HepG2 (cell line): ENCODE measurements around the gene ATG3. TPM values are rescaled to one million over a fixed set of nuclear protein-coding genes. Genes with fewer than 3 reads are reported as not detected.

Experiments
- ATAC-seq: fragments of 200-7000 bp; cut with Tn5 transposase; 3 replicates; pipeline ENCODE4 v1.9.1; 2020; ENCODE audit warnings: mild to moderate bottlenecking, moderate library complexity
- BruUV-seq: library from RNA; stranded (reverse); fragments of 400-500 nt; replicated peaks from 2 replicates; lab custom pipeline; 2021; lab: Mats Ljungman, UMichigan
- CTCF ChIA-PET: fragments of 300-600 bp; formaldehyde crosslinking; extraction: SDS; loops from one replicate; lab custom pipeline; 2021; ENCODE audit warnings: low total read pairs, inconsistent platforms, low intra/inter-chr PET ratio; lab: Yijun Ruan, JAX
- POLR2A ChIA-PET: fragments of 350-600 bp; sonication (Branson Sonifier 250); formaldehyde crosslinking; loops from one replicate; lab custom pipeline; 2020; ENCODE audit warnings: antibody characterized with exemption, inconsistent platforms; lab: Yijun Ruan, JAX
- DNase-seq: peaks from one replicate; pipeline ENCODE4 v3.0.0-alpha.2; 2015; ENCODE audit warnings: low spot score
- FAIRE-seq: peaks from 3 replicates; lab custom pipeline; 2011; peaks lifted over from hg19 to GRCh38; lab: Jason Lieb, UNC
- H2AFZ ChIP-seq: one replicate; pipeline ENCODE4 v1.6.1; 2011; ENCODE audit warnings: low read length, inconsistent platforms
- H3K27ac ChIP-seq: fragments of 300-600 bp; 3 replicates; pipeline ENCODE4 v1.8.0; 2011; ENCODE audit warnings: mixed run types, mild to moderate bottlenecking, mixed read lengths, low read length, inconsistent platforms; ENCODE audit not compliant: insufficient read depth; ENCODE audit errors: extremely low read length
- H3K27me3 ChIP-seq, 2 experiments: fragments of 200-600 bp in 1 of 2; 2 replicates in 1 of 2; 3 replicates in 1 of 2; pipeline versions ENCODE4 v1.6.0 to v1.8.0; 2011; ENCODE audit warnings: low read length in 2 of 2, mild to moderate bottlenecking in 2 of 2, moderate library complexity in 2 of 2, inconsistent platforms in 1 of 2; ENCODE audit not compliant: insufficient read depth in 2 of 2, control insufficient read depth in 1 of 2
- H3K36me3 ChIP-seq, 2 experiments: fragments of 200-600 bp in 1 of 2; replicated peaks in 1 of 2; 2 replicates in 1 of 2; 3 replicates in 1 of 2; pipeline versions ENCODE4 v1.5.1 to v1.8.0; 2011; ENCODE audit warnings: low read length in 2 of 2, inconsistent platforms in 1 of 2; ENCODE audit not compliant: insufficient read depth in 2 of 2, control insufficient read depth in 1 of 2
- H3K4me1 ChIP-seq: 2 replicates; pipeline ENCODE4 v1.5.1; 2012; ENCODE audit warnings: low read length, inconsistent platforms; ENCODE audit not compliant: insufficient read depth
- H3K4me2 ChIP-seq: 2 replicates; pipeline ENCODE4 v1.6.0; 2011; ENCODE audit warnings: low read depth, low read length, inconsistent platforms
- H3K4me3 ChIP-seq, 3 experiments: fragments of 200-600 bp in 1 of 3; sonication (generic), shearing (Covaris generic) in 1 of 3; replicated peaks in 1 of 3; 2 replicates each; pipeline ENCODE4 v1.5.1; 2011 to 2016; ENCODE audit warnings: low read length in 3 of 3, inconsistent platforms in 2 of 3, low read depth in 2 of 3, mild to moderate bottlenecking in 2 of 3, control low read depth in 1 of 3, mixed read lengths in 1 of 3; ENCODE audit not compliant: insufficient read depth in 1 of 3
- H3K79me2 ChIP-seq: one replicate; pipeline ENCODE4 v1.6.1; 2011; ENCODE audit warnings: low read length, inconsistent platforms; ENCODE audit not compliant: insufficient read depth
- H3K9ac ChIP-seq: 2 replicates; pipeline ENCODE4 v1.6.0; 2011; ENCODE audit warnings: mild to moderate bottlenecking, low read depth, low read length, inconsistent platforms; ENCODE audit not compliant: insufficient read depth
- H3K9me3 ChIP-seq: 2 replicates; pipeline ENCODE4 v1.5.1; 2012; ENCODE audit warnings: mild to moderate bottlenecking, low read length
- H4K20me1 ChIP-seq: 2 replicates; pipeline ENCODE4 v1.6.0; 2011; ENCODE audit warnings: inconsistent platforms, mild to moderate bottlenecking, low read length, moderate library complexity; ENCODE audit not compliant: insufficient read depth
- BRD4 ChIP-seq: sonication (generic); formaldehyde crosslinking; IDR thresholded peaks from 2 replicates; pipeline ENCODE4 v1.4.0; 2020; ENCODE audit warnings: missing genetic modification reagents
- CC2D1A ChIP-seq: sonication (generic); formaldehyde crosslinking; IDR thresholded peaks from 2 replicates; pipeline ENCODE4 v1.8.1; 2023; ENCODE audit warnings: mild to moderate bottlenecking, missing genetic modification reagents
- CCDC6 ChIP-seq: sonication (generic); formaldehyde crosslinking; IDR thresholded peaks from 2 replicates; pipeline ENCODE4 v1.8.1; 2022; ENCODE audit warnings: mild to moderate bottlenecking, missing genetic modification reagents, moderate library complexity
- CHD4 ChIP-seq: fragments of 200-600 bp; sonication (generic); IDR thresholded peaks from 2 replicates; pipeline ENCODE4 v1.7.0; 2017; ENCODE audit warnings: mild to moderate bottlenecking, low read length, borderline replicate concordance
- FOXC1 ChIP-seq: sonication (generic); formaldehyde crosslinking; IDR thresholded peaks from 2 replicates; pipeline ENCODE4 v1.8.0; 2022; ENCODE audit warnings: mild to moderate bottlenecking, missing genetic modification reagents, borderline replicate concordance
- RARA ChIP-seq: IDR thresholded peaks from 2 replicates; pipeline ENCODE4 v1.6.1; 2016; ENCODE audit warnings: missing genetic modification reagents, missing compliant biosample characterization
- RBAK ChIP-seq: sonication (generic); formaldehyde crosslinking; IDR thresholded peaks from 2 replicates; pipeline ENCODE4 v1.5.1; 2020; ENCODE audit warnings: mild to moderate bottlenecking, missing genetic modification reagents
- RCOR2 ChIP-seq: IDR thresholded peaks from 2 replicates; pipeline ENCODE4 v1.6.1; 2016; ENCODE audit warnings: missing biosample characterization, missing genetic modification reagents
- ZNF333 ChIP-seq: sonication (generic); formaldehyde crosslinking; IDR thresholded peaks from 2 replicates; pipeline ENCODE4 v1.4.0; 2020; ENCODE audit warnings: mild to moderate bottlenecking, missing genetic modification reagents, borderline replicate concordance
- ZNF430 ChIP-seq: sonication (generic); formaldehyde crosslinking; IDR thresholded peaks from 2 replicates; pipeline ENCODE4 v1.9.0; 2021; ENCODE audit warnings: mild to moderate bottlenecking, missing genetic modification reagents
- ZNF556 ChIP-seq: sonication (generic); formaldehyde crosslinking; IDR thresholded peaks from 2 replicates; pipeline ENCODE4 v1.4.0; 2020; ENCODE audit warnings: mild to moderate bottlenecking, missing genetic modification reagents, borderline replicate concordance
- ZNF749 ChIP-seq: sonication (generic); formaldehyde crosslinking; IDR thresholded peaks from 2 replicates; pipeline ENCODE4 v1.8.0; 2022; ENCODE audit warnings: mild to moderate bottlenecking, missing genetic modification reagents, moderate library complexity, borderline replicate concordance
- ZNF768 ChIP-seq: sonication (generic); formaldehyde crosslinking; IDR thresholded peaks from 2 replicates; pipeline ENCODE4 v1.4.0; 2020; ENCODE audit warnings: missing genetic modification reagents
- WGBS: methylation state at CpG from one replicate; pipeline ENCODE4 v1.1.6; 2017; ENCODE audit warnings: low lambda C conversion rate; 5-methylcytosine and 5-hydroxymethylcytosine counted together
- in situ Hi-C: cut with HindIII; loops from 2 replicates; pipeline ENCODE4 v1.10.0; 2017; ENCODE audit warnings: low pct_unique_long_range_greater_than_20kb; ENCODE audit not compliant: extremely low pct_ligation_motif_present
- intact Hi-C: fragments of 100-400 bp; cut with micrococcal nuclease; formaldehyde crosslinking; loops from one replicate; pipeline ENCODE4 v1.10.0; 2022; ENCODE audit not compliant: unreplicated experiment
- polyA plus RNA-seq, 8 experiments: library from polyadenylated mRNA; depleted of rRNA in 3 of 8; stranded (reverse) in 7 of 8; unstranded in 1 of 8; fragments of >200 nt; fragmentation: Illumina TruSeq in 4 of 8; extraction: Trizol in 4 of 8; gene quantifications; 2 replicates each; pipeline versions ENCODE4 v1.2.1 to v1.2.3, GENCODE V29; 2011 to 2016; ENCODE audit warnings: low read depth in 4 of 8, missing spikeins in 1 of 8, mixed read lengths in 1 of 8; ENCODE audit not compliant: insufficient read depth in 1 of 8
- total RNA-seq, 5 experiments: library from RNA; depleted of rRNA; stranded (reverse); fragments of >200 nt; fragmentation: Illumina TruSeq; extraction: Trizol; gene quantifications; 2 replicates each; pipeline ENCODE4 v1.2.3, GENCODE V29; 2016; ENCODE audit warnings: low read depth in 1 of 5
- TF ChIP-seq, protein P1 (sequence below): sonication (generic); formaldehyde crosslinking; IDR thresholded peaks from 2 replicates; pipeline ENCODE4 v1.4.0; 2020; ENCODE audit warnings: missing genetic modification reagents
- TF ChIP-seq, protein P2 (sequence below): sonication (generic); formaldehyde crosslinking; IDR thresholded peaks from 2 replicates; pipeline ENCODE4 v1.5.0; 2020; ENCODE audit warnings: missing genetic modification reagents

ATG3 gene
- total and polyA plus RNA-seq, 2 of the 13 experiments (the other 11 are each of a cell fraction or from before 2014, with no cell fraction given): 19.6 to 34.8 TPM

DNA sequence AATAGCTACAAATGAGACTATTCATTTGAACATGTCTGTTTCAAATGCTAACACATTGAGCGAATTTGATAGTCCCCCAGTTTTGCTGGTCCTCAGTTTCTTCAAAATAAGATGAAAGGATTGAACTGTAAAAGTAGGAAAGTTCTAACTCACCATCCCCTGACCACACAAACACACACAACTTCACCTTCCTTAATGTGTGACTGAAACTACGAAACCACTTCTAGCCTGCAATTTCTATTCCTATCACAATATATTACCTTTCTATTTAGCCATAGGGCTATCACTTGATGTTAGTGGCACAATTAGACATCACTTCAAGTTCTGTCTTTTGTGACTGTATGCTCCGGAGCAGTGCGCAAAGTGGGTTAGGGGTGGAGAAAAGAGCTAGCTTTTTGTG lies 77.4 kb downstream of the ATG3 start:
- Histone ChIP-seq H3K27me3 (no peaks in the 10 kb centered on the region; a peak in 1 of 5 replicates), H3K9me3 (no peaks in the 10 kb centered on the region), H2AFZ (no peak overlapping the region), H3K79me2 (no peaks in the 10 kb centered on the region), H3K36me3 (no peaks in the 10 kb centered on the region), H3K27ac (no peak overlapping the region), H3K4me1 (no peaks in the 10 kb centered on the region), H4K20me1 (no peaks in the 10 kb centered on the region), H3K9ac (no peak overlapping the region), H3K4me3 (no peak overlapping the region), H3K4me2 (no peak overlapping the region)
- ATAC-seq (no peak), DNase-seq (no peak), FAIRE-seq (no peak)
- TF ChIP-seq, protein P1, sequence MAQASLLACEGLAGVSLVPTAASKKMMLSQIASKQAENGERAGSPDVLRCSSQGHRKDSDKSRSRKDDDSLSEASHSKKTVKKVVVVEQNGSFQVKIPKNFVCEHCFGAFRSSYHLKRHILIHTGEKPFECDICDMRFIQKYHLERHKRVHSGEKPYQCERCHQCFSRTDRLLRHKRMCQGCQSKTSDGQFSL (CRISPR knock-in tag): no peak
- TF ChIP-seq RARA (CRISPR knock-in tag) (no peak), ZNF768 (CRISPR knock-in tag) (no peak), ZNF333 (CRISPR knock-in tag) (no peak), ZNF430 (no peak), CC2D1A (CRISPR knock-in tag) (no peak)
- TF ChIP-seq, protein P2, sequence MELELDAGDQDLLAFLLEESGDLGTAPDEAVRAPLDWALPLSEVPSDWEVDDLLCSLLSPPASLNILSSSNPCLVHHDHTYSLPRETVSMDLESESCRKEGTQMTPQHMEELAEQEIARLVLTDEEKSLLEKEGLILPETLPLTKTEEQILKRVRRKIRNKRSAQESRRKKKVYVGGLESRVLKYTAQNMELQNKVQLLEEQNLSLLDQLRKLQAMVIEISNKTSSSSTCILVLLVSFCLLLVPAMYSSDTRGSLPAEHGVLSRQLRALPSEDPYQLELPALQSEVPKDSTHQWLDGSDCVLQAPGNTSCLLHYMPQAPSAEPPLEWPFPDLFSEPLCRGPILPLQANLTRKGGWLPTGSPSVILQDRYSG (CRISPR knock-in tag): no peak
- ChIA-PET CTCF (no interaction called here), POLR2A (no interaction called here)
- no TSS peak for BruUV-seq
- in situ Hi-C loops (no loop called here), intact Hi-C loops (no loop called here)
- 47% methylated on average over 4 of the region's 4 CpGs for WGBS

DNA sequence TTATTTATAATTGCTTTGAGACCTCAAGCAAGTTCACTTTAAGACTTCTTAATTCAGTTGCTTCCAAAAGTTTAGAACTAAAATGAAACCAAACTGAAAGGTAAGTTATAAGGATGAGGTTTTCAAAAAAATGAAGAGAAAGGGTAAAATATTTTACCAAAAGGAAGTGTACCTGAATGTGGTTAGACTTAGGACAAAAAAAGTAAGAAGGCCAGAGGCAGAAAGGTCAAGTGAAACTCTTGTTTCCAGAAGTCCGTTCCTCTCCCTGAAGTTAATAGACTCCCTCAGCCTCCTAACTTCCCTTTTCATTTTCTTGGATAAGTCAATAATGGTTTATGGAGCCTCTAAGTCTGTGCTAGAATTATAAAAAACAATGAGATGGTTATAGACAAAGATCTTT lies 79.1 kb downstream of the ATG3 start:
- in situ Hi-C loops: no loop called here
- BruUV-seq: no TSS peak
- no peak for TF ChIP-seq ZNF556
- TF ChIP-seq CHD4: no peak
- no peak for TF ChIP-seq CCDC6
- no peak for TF ChIP-seq BRD4 (CRISPR knock-in tag)
- no peak for TF ChIP-seq RCOR2
- TF ChIP-seq FOXC1 (CRISPR knock-in tag): no peak
- no peak for TF ChIP-seq ZNF749 (CRISPR knock-in tag)
- TF ChIP-seq RBAK (CRISPR knock-in tag): no peak

More for the DNA sequence above, 79.1 kb downstream of the ATG3 start:
- Histone ChIP-seq H3K4me2 (no peak overlapping the region), H3K4me1 (no peaks in the 10 kb centered on the region), H3K79me2 (no peaks in the 10 kb centered on the region), H3K9me3 (no peaks in the 10 kb centered on the region), H3K4me3 (no peak overlapping the region), H3K27ac (no peak overlapping the region), H2AFZ (no peak overlapping the region), H3K9ac (no peak overlapping the region), H3K36me3 (no peaks in the 10 kb centered on the region), H3K27me3 (no peaks in the 10 kb centered on the region; a peak in 1 of 5 replicates), H4K20me1 (no peaks in the 10 kb centered on the region)
- intact Hi-C loops: no loop called here
- FAIRE-seq (no peak), ATAC-seq (no peak), DNase-seq (no peak)
- ChIA-PET CTCF (no interaction called here), POLR2A (no interaction called here)
- 5% methylated on average over 1 of the region's 1 CpG for WGBS
